Trophoblast cell (in vitro differentiated cells and primary cell): ENCODE measurements around the gene CASQ2.

ENCODE experiments used
- DNase-seq, 2 donors: peaks; one replicate each; pipeline ENCODE4 v3.0.0-alpha.2; 2016
- H2AFZ ChIP-seq: 2 replicates; pipeline ENCODE4 v1.6.1; 2013; ENCODE audit warnings: low read length, moderate library complexity, mild to moderate bottlenecking; ENCODE audit not compliant: insufficient read depth, poor library complexity
- H2AK5ac ChIP-seq: 2 replicates; pipeline ENCODE4 v1.6.1; 2013; ENCODE audit warnings: mild to moderate bottlenecking, low read length
- H2BK120ac ChIP-seq: 2 replicates; pipeline ENCODE4 v1.6.1; 2013; ENCODE audit warnings: low read length, mild to moderate bottlenecking, moderate library complexity; ENCODE audit not compliant: insufficient read depth, poor library complexity
- H2BK12ac ChIP-seq: 2 replicates; pipeline ENCODE4 v1.6.1; 2013; ENCODE audit warnings: mild to moderate bottlenecking, low read length, moderate library complexity
- H2BK5ac ChIP-seq: 2 replicates; pipeline ENCODE4 v1.6.1; 2013; ENCODE audit warnings: low read length, low read depth, moderate library complexity, mild to moderate bottlenecking; ENCODE audit not compliant: poor library complexity
- H3K14ac ChIP-seq: 2 replicates; pipeline ENCODE4 v1.6.1; 2013; ENCODE audit warnings: mild to moderate bottlenecking, low read length
- H3K18ac ChIP-seq: 2 replicates; pipeline ENCODE4 v1.6.1; 2013; ENCODE audit warnings: mild to moderate bottlenecking, low read length
- H3K23ac ChIP-seq: 2 replicates; pipeline ENCODE4 v1.6.1; 2013; ENCODE audit warnings: low read length
- H3K27ac ChIP-seq: 2 replicates; pipeline ENCODE4 v1.5.1; 2013; ENCODE audit warnings: low read depth, mild to moderate bottlenecking, inconsistent platforms, low read length, moderate library complexity
- H3K27me3 ChIP-seq: 2 replicates; pipeline ENCODE4 v1.6.1; 2013; ENCODE audit warnings: inconsistent platforms, mild to moderate bottlenecking, low read length, moderate library complexity; ENCODE audit not compliant: insufficient read depth
- H3K36me3 ChIP-seq, 2 experiments: 1 replicate in 1 of 2; 2 replicates in 1 of 2; pipeline ENCODE4 v1.6.1; 2013; ENCODE audit warnings: low read length in 2 of 2, mild to moderate bottlenecking in 2 of 2, moderate library complexity in 1 of 2; ENCODE audit not compliant: insufficient read depth in 2 of 2, control insufficient read depth in 1 of 2
- H3K4ac ChIP-seq: 2 replicates; pipeline ENCODE4 v1.6.1; 2013; ENCODE audit warnings: low read depth, mild to moderate bottlenecking, low read length, moderate library complexity
- H3K4me1 ChIP-seq, 2 experiments: 1 replicate in 1 of 2; 2 replicates in 1 of 2; pipeline ENCODE4 v1.6.1; 2013; ENCODE audit warnings: low read length in 2 of 2, mild to moderate bottlenecking in 2 of 2, moderate library complexity in 1 of 2; ENCODE audit not compliant: insufficient read depth in 2 of 2, control insufficient read depth in 1 of 2
- H3K4me2 ChIP-seq: 2 replicates; pipeline ENCODE4 v1.6.1; 2013; ENCODE audit warnings: inconsistent platforms, mild to moderate bottlenecking, low read length, moderate library complexity
- H3K4me3 ChIP-seq: 2 replicates; pipeline ENCODE4 v1.5.1; 2013; ENCODE audit warnings: mild to moderate bottlenecking, low read depth, low read length, inconsistent platforms
- H3K79me1 ChIP-seq: one replicate; pipeline ENCODE4 v1.6.1; 2013; ENCODE audit warnings: low read length
- H3K79me2 ChIP-seq: 2 replicates; pipeline ENCODE4 v1.6.1; 2013; ENCODE audit warnings: low read length, mild to moderate bottlenecking; ENCODE audit not compliant: control insufficient read depth, insufficient read depth, poor library complexity
- H3K9ac ChIP-seq: 2 replicates; pipeline ENCODE4 v1.6.1; 2013; ENCODE audit warnings: mild to moderate bottlenecking, low read length
- H3K9me3 ChIP-seq: 2 replicates; pipeline ENCODE4 v1.6.1; 2013; ENCODE audit warnings: low read depth, mild to moderate bottlenecking, control low read depth, inconsistent platforms, low read length; ENCODE audit not compliant: insufficient read depth
- H4K12ac ChIP-seq: 2 replicates; pipeline ENCODE4 v1.6.1; 2013; ENCODE audit warnings: low read depth, mild to moderate bottlenecking, low read length, moderate library complexity
- H4K8ac ChIP-seq: 2 replicates; pipeline ENCODE4 v1.6.1; 2013; ENCODE audit warnings: low read depth, mild to moderate bottlenecking, low read length, moderate library complexity
- H4K91ac ChIP-seq: one replicate; pipeline ENCODE4 v1.6.1; 2013; ENCODE audit warnings: low read depth, mild to moderate bottlenecking, low read length, moderate library complexity
- WGBS: extraction: QIAGEN DNeasy Blood & Tissue Kit; methylation state at CpG from one replicate; pipeline ENCODE4 v1.1.7; 2013; ENCODE audit warnings: missing lambda C conversion rate; ENCODE audit not compliant: insufficient read length, insufficient coverage; ENCODE audit errors: extremely low coverage; 5-methylcytosine and 5-hydroxymethylcytosine counted together

CASQ2 gene

GRCh38 chr1:115753361-115753760, 15.2 kb downstream of the CASQ2 start:
- H3K27me3 ChIP-seq, result no peaks in the 10 kb centered on the region
- H2AFZ ChIP-seq, result no peak overlapping the region
- no peak overlapping the region for H3K23ac ChIP-seq
- DNase-seq, result no peak
- no peak overlapping the region for H2BK12ac ChIP-seq
- H3K9me3 ChIP-seq, result no peaks in the 10 kb centered on the region
- no peak overlapping the region for H2AK5ac ChIP-seq
- H2BK120ac ChIP-seq, result no peak overlapping the region
- H4K91ac ChIP-seq, result peak overlapping the region; percentile 8
- no peak overlapping the region for H3K27ac ChIP-seq
- H3K4me3 ChIP-seq, result no peak overlapping the region
- no peak overlapping the region for H4K12ac ChIP-seq
- no peak overlapping the region for H4K8ac ChIP-seq
- no CpG with 5 or more reads among the region's 7 CpGs for WGBS
- H3K14ac ChIP-seq, result no peak overlapping the region
- H2BK5ac ChIP-seq, result no peak overlapping the region
- H3K36me3 ChIP-seq, result no peaks in the 10 kb centered on the region
- H3K4me2 ChIP-seq, result no peak overlapping the region
- no peak overlapping the region for H3K9ac ChIP-seq
- H3K4me1 ChIP-seq, result peaks cover 6 to 8% of the 10 kb centered on the region in 2 experiments
- no peaks in the 10 kb centered on the region for H3K79me2 ChIP-seq
- H3K18ac ChIP-seq, result no peak overlapping the region
- H3K4ac ChIP-seq, result no peak overlapping the region
- H3K79me1 ChIP-seq, result no peaks in the 10 kb centered on the region

GRCh38 chr1:115748401-115749150, 19.9 kb downstream of the CASQ2 start:
- Histone ChIP-seq H3K27ac (no peak overlapping the region), H4K8ac (no peak overlapping the region), H3K79me2 (no peaks in the 10 kb centered on the region), H2AFZ (no peak overlapping the region), H3K4me2 (no peak overlapping the region), H3K27me3 (no peaks in the 10 kb centered on the region), H3K18ac (no peak overlapping the region), H3K23ac (no peak overlapping the region), H2BK120ac (no peak overlapping the region), H2BK5ac (no peak overlapping the region), H3K4me3 (no peak overlapping the region), H3K9me3 (no peaks in the 10 kb centered on the region), H3K79me1 (no peaks in the 10 kb centered on the region), H4K12ac (no peak overlapping the region), H2BK12ac (no peak overlapping the region), H3K4ac (no peak overlapping the region), H3K36me3 (no peaks in the 10 kb centered on the region), H3K14ac (no peak overlapping the region), H3K9ac (no peak overlapping the region), H4K91ac (no peak overlapping the region), H2AK5ac (no peak overlapping the region), H3K4me1 (peaks cover 3 to 7% of the 10 kb centered on the region in 2 experiments)
- DNase-seq, result peak in 1 of 2 donors; percentile 38
- WGBS, result no CpG with 5 or more reads among the region's 5 CpGs

- no peak overlapping the region for H2BK5ac ChIP-seq
- no peak overlapping the region for H4K91ac ChIP-seq
- H3K79me1 ChIP-seq, result no peaks in the 10 kb centered on the region
- DNase-seq, result peak; percentile 39 to 82
- H4K12ac ChIP-seq, result no peak overlapping the region
- no peak overlapping the region for H3K4me2 ChIP-seq
- no peak overlapping the region for H3K27ac ChIP-seq
- no peaks in the 10 kb centered on the region for H3K36me3 ChIP-seq
- no peak overlapping the region for H2AK5ac ChIP-seq
- no peak overlapping the region for H2BK120ac ChIP-seq
- no peak overlapping the region for H3K18ac ChIP-seq
- no CpG with 5 or more reads among the region's 5 CpGs for WGBS
- no peaks in the 10 kb centered on the region for H3K79me2 ChIP-seq
- no peak overlapping the region for H3K4me3 ChIP-seq
- H2BK12ac ChIP-seq, result no peak overlapping the region
- H3K4me1 ChIP-seq, result peaks cover 0 to 7% of the 10 kb centered on the region in 2 experiments
- no peak overlapping the region for H3K14ac ChIP-seq
- H3K9me3 ChIP-seq, result no peaks in the 10 kb centered on the region
- no peak overlapping the region for H2AFZ ChIP-seq
- H3K27me3 ChIP-seq, result no peaks in the 10 kb centered on the region
- H3K9ac ChIP-seq, result no peak overlapping the region
- no peak overlapping the region for H3K23ac ChIP-seq
- H3K4ac ChIP-seq, result no peak overlapping the region
- no peak overlapping the region for H4K8ac ChIP-seq
Observed at GRCh38 chr1:115746021-115746690, 22.4 kb downstream of the CASQ2 start.

GRCh38 chr1:115744646-115745275, 23.8 kb downstream of the CASQ2 start:
- Histone ChIP-seq H4K91ac (no peak overlapping the region), H2AFZ (no peak overlapping the region), H2BK5ac (no peak overlapping the region), H2BK12ac (no peak overlapping the region), H3K4me2 (no peak overlapping the region), H3K9ac (no peak overlapping the region), H3K27me3 (no peaks in the 10 kb centered on the region), H3K14ac (no peak overlapping the region), H4K8ac (no peak overlapping the region), H4K12ac (no peak overlapping the region), H3K23ac (no peak overlapping the region), H3K9me3 (no peaks in the 10 kb centered on the region), H3K18ac (no peak overlapping the region), H2AK5ac (no peak overlapping the region), H3K4me3 (no peak overlapping the region), H3K27ac (no peak overlapping the region), H3K79me2 (no peaks in the 10 kb centered on the region), H2BK120ac (no peak overlapping the region), H3K79me1 (no peaks in the 10 kb centered on the region), H3K4ac (no peak overlapping the region), H3K36me3 (no peaks in the 10 kb centered on the region), H3K4me1 (peaks cover 0 to 7% of the 10 kb centered on the region in 2 experiments)
- DNase-seq, result peak; percentile 22 to 51
- WGBS, result no CpG with 5 or more reads among the region's 3 CpGs
